GM19193 (cell line): ENCODE measurements around the gene BSPRY.

ENCODE experiments used
- POLR2A ChIP-seq: IDR thresholded peaks from 4 replicates; pipeline ENCODE4 v1.6.1; 2011; ENCODE audit not compliant: insufficient read depth, insufficient read length; ENCODE audit errors: extremely low read depth

BSPRY gene

DNA sequence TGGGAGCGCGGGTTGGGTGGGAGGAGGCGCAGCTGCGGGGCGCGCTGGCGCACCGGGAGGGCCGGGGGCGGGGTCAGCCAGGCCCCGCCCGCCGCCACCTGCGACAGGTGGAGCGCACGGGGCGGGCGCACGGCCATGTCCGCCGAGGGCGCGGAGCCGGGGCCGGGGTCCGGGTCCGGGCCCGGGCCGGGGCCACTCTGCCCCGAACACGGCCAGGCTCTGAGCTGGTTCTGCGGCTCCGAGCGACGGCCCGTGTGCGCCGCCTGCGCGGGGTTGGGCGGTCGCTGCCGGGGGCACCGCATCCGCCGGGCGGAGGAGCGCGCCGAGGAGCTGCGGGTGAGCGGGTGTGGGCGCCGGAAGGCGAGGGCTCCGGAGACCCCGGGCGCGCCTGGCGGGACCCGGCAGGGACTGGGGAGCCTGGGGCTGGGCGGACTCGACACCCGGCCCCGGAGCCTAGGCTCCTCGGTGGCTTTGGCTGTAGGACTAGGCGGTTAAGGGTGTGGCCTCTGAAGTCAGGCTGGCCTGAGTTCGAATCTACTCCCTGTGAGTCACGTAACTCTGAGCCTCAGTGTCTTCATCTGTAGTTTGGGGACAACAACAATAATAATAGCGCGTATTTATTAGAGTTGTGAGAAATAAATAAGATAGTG, at the start of gene BSPRY:
BSPRY (plus strand) TSS at position 97 of the 650 bp plus-strand sequence; CDS start at position 136, 39 bp downstream.
- TF ChIP-seq POLR2A, result peak; percentile 43

DNA sequence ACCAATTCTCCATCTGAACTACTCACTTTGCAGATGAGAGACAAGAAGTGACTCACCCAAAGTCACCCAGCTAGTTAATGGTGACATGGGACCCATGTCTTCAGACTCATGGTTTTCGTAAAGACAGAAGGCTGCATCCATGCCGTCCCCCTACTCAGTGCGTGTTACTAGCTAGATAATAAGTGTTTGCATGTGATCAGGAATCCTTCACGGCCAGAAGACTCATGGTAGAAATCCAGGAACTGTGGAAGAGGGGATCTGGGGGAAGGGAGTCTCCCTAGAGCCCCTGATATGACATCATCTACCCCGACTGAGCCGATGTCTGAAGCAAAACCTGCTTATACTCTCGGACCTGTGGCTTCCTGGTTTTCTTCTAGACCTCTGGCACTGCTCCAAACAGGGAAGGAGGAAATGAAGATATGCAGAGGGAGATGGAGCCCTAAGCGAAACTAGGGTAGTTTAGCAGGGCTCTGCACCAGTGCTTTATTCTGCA, 49.5 kb upstream of the BSPRY start:
- TF ChIP-seq POLR2A, result no peak

DNA sequence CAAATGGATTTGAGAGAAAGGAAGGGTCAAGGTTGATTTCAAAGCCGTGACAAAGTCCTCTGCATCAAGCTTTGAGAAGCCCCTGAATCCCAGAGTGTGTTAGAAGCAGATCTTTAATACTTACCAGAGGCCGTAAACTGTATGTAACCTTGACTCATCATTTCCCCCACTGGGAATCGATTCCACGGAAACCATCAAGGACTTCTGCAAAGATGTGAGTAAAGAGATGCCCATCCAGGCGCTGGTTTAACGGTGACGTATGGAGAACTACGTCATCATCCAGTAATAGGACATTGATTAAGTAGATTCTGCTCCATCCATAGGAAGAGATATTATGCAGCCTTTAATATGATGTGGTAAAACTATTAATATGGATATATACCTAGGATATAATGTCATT, 47.8 kb upstream of the BSPRY start:
- no peak for TF ChIP-seq POLR2A

DNA sequence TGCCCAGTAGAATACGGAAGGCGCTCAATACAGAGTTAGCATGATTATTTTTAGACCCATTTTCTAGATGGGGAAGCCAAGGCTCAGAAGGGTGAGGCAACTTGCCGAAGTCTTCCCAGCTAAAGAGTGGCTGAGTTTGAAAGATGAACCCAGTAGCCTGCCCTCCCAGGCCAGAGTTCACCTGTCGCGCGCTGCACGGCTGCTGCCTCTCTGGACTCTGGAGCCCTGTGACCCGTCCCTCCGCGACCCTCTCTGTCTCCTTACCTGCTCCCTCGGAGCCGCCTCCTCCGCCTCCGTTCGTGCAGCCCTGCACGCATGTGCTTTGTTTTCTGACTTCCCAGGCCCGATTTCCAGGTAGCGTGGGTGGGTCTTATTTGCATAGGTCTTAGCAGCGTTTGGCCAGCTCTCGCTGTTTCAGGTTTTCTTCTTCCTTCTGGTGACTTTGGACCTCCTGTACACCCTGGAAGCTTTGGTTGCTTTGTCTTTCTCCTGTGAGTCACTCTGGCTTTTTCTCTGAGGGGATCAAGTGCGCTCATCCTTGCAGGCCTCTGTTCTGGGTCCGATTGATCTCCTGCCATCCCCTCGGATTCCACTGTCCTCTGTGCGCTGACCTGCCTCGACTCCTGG, 46.4 kb upstream of the BSPRY start, which contains the start of gene RNF183:
RNF183 (minus strand) TSS at position 585 of the 627 bp plus-strand sequence. CDS start 5,192 bp downstream, outside the sequence.
- no peak for TF ChIP-seq POLR2A

DNA sequence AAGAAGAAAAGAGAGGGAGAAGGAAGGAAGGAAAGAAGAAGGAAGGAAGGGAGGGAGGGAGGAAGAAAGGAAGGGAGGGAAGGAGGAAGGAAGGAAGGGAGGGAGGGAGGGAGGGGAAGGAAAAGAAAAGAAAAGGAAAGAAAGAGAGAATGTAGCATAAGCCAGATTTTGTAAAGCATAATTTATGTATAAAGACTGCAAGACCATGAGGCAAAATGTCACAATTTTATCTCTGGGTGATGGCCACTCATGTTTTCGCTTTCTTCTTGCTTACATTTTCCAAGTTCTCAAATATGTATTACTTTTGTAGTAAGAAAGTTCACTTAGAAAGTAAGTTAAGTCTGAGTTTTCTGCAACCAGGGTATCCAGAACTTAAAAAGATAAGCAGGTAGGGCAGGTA, 42.8 kb upstream of the BSPRY start:
- no peak for TF ChIP-seq POLR2A

DNA sequence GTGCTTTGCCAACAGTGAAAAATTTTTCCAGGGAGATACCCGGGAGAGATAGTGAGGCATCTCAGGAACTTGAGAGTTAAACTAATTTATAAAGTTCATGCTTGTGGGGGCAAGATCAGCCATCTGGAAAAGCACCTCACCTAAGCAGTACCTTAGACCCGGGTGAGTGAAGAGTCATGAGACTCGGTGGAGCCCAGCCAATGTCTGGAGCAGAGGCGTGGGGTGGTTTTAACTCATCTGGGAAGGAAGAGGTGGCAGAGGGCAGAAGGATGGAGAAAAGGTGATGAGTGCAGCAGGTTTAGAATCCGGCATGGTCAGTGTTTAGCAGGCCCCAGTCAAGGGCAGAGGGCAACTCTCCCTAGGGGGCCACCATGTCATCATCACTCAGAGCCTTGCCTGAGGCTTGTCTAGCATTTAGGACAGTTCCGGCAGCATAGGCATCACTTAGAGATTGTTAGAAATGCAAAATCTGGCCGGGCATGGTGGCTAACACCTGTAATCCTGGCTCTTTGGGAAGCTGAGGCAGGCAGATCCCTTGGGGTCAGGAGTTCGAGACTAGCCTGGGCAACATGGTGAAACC, 41.9 kb upstream of the BSPRY start:
- no peak for TF ChIP-seq POLR2A

DNA sequence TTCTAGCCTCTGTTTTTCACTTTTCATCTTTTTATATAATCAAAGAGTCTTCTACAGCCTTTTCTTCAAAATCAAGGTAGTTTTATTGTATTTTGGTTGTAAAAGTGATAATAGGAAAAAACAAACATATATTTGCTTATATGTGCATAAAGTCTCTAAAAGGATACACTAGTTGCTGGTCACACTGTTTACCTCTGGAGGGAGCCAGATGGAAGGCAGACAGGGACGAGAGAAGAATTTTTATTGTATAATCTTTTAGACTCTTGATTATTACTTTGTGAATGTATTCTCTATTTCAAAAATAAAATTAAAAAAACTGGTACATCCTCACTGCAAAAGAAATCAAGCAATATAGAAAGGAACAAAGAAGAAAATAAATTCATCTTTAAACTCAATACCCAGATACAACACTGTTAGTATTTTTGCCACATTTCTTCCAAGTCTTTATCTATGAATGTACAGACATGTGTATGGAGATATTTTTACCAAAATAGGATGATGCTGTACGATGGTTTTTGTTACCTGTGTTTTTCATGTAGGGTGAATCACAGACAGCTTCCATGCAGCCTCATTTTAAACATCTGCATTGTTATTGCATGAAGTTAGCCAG, 40.0 kb upstream of the BSPRY start:
- TF ChIP-seq POLR2A, result no peak

DNA sequence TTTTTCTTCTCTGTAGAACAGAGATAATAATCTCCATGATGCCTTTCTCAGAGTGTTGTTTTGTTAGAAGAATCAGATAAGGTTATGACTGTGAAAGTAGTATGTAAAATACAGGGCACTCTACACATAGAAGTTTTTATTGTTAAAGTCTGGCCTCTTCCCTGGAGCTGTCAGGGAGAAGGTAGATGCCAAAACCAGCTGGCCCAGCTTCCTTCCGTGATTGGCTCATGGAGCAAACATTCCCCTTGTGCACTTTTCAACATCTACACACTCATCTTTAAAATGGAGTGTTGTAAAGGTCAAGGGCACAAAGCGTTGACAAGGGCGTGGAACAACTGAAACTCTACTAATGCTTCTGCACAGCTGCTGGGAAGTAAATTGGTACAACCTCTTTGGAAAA, 38.8 kb upstream of the BSPRY start:
- TF ChIP-seq POLR2A, result no peak

DNA sequence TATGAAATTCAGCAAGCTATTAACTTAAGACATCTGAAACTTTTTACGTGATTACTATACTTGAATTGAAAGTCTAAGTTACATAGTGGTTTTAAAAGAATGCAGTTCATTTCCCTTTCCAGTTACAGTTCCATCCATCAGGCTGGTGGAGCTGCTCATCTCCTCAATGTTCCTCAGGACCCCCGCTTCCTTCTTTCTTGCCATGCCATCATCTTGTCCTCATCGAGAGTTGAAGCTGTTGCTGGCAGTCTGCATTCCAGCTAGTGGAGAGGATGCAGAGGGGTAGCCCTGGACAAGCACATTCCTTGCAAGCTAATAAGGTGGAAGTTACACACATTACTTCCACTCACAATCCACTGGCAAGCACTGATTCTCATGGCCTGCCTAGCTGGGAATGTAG, 37.4 kb upstream of the BSPRY start:
- no peak for TF ChIP-seq POLR2A

DNA sequence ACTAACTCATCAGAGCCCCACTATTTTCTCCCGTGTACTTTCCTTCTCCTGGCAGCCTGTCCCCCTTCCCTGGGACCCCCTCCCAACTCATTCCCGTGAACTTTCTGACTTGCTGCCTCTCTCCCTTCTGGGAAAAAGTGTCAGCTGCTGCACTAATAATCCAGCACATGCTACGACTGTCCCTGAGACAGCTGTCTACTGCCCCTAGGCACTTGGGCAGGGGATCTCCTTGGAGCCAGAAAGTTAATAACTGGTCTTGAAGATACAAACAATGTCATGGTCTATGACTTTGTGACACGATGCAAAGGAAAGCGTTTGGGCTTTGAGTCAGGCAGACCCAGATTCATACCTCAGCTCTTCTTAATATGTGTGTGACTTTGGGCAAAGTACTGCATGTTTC, 36.1 kb upstream of the BSPRY start:
- TF ChIP-seq POLR2A, result no peak

DNA sequence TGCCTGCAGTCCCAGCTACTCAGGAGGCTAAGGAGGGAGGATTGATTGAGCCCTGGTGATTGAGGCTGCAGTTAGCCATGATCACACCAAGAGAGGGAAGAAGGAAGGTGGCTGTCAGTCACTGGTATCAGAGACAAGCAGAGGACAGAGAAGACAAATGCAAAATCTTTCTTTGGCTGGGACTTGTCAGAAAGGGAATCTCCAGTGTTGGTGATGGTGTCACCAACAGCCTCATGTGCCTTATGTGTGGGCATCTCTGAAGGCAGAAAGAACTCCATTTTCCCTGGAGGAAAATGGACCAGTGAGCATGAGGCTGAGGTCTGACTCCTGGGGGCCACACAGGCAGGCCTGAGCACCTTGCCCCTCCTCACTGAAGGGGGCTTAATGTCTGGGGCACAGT, 34.1 kb upstream of the BSPRY start:
- no peak for TF ChIP-seq POLR2A

DNA sequence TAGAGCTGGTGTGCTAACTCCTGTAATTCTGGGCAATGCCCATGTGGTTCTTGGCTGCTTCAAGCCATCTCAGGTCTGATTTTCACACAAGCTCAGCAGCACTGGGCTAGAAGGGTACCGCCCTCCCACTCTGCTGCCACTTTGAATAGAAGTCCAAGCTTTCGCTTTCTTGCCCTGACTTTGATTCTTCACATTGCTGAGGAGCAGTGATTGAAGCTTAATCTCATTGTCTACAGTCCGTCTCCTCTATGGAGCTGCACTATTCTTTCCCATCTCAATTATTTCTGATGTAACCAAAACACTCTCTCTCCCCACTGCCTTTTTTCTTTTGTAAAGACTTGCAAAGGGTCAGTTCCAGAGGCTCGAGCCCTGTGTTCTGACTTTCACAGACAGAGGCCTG, 33.3 kb upstream of the BSPRY start:
- no peak for TF ChIP-seq POLR2A

DNA sequence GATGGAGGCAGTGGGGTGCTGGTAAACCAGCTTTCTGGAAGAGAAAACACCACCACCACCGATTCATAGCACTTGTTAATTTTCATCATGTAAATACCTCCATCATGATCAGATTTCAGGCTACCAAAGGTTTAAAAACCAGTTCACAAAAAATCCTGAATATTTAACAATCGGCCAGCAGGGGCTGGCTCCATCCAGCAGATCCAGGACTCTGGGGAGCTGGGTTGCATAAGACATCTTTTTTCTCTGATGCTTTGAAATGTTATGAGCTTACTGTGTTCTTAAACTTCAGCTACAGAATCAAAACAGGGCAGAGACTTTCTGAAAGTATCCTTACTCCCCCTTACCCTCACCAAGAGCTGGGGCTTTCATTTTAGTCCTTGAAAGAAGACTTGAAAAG, 31.6 kb upstream of the BSPRY start:
- no peak for TF ChIP-seq POLR2A

DNA sequence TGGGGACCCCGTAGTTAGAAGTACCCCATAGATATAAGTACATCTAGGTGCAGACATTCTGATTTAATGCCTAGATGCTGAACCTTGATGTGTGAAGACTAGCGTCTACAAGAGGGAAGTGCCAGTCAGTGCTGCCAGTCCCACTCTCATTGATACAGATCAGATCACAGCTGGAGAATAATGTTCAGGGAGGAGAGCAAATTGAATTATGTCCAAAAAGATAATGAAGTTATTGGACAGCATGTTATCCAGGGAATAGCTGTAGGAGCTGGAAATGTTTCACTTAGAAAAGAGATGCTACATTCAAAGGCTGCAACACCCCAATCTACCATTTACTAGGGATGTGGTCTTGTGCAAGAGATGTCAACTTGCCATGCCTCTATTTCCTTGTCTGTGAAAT, 30.3 kb upstream of the BSPRY start:
- TF ChIP-seq POLR2A, result no peak

DNA sequence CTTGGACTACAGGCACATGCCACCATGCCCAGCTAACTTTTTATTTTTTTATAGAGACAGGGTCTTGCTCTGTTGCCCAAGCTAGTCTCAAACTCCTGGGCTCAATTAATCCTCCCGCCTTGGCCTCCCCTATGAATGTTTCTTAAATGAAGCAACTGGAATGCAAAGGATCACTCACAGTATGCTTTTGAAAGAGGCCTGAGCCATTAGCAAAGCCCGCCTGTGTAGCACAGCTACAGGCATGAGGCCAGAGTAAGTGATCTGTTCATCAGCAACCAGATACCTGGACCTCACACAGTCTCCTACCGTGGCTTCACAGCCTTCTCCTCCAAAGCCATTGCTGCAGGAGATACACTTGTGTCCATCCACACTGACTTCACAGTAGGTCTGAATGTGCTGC, 29.3 kb upstream of the BSPRY start:
- no peak for TF ChIP-seq POLR2A

DNA sequence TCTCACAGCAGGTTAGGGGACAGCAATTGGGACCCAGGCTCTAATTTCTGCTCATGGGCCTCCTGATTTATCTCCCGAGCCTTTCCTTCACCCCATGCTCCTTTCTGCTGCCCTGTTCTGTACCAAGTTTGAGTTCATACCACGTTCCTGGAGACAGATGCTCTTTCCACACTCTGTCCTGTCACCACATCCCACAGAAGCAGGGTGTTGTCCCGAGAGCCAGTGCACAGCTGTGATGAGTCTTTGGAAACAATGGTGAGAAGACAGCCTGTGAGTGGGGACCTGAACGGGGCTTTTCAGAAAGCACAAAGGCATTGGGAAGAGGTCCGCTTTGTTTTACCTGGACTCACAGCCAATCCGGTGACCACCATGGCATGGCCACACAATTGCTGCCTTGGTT, 26.7 kb upstream of the BSPRY start:
- TF ChIP-seq POLR2A, result no peak

DNA sequence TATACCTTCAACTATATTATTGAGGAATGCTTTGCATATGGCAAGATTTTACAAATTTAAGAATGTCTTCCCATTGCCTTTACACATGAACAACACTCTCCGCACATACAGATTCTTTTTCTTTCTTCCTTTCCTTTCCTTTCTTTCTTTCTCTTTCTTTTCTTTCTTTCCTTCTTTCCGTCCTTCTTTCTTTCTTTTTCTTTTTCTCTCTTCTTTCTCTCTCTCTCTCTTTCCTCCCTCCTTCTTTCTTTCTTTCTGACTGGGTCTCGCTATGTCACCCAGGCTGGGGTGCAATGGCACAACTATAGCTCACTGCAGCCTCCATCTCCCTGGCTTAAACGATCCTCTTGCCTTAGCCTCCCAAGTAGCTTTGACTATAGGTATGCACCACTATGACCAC, 23.1 kb upstream of the BSPRY start:
- no peak for TF ChIP-seq POLR2A
